ENCODE data around the gene PYY. TPM values are rescaled to one million over a fixed set of nuclear protein-coding genes. Genes with fewer than 3 reads are reported as not detected.

Gene PYY
- polyA plus RNA-seq, 3 donors, result not detected

GRCh38 chr17:43907425-43907981 is 46.2 kb downstream of the PYY start, which contains the start of gene MPP2:
MPP2 (minus strand) TSS chr17:43907536; CDS start chr17:43904460, 3,076 bp downstream.
- Histone ChIP-seq H3K4me1 (ENCODE audit: control insufficient read depth in 1 of 2, insufficient read depth in 2 of 2, low read length in 2 of 2) (peaks cover 26 to 27% of the 10 kb centered on the region in 2 donors), H3K4me2 (replicated peaks; ENCODE audit: extremely low read depth, low read length, poor library complexity, severe bottlenecking) (peak within 1 kb of the TSS; percentile 58), H3K27ac (ENCODE audit: low read depth in 1 of 2, low read length in 2 of 2) (no peak within 1 kb of the TSS), H3K9ac (ENCODE audit: insufficient read depth, low read length, poor library complexity, severe bottlenecking) (peak within 1 kb of the TSS; percentile 25), H4K20me1 (ENCODE audit: insufficient read depth, low read length) (no peaks in the 10 kb centered on the region), H3K27me3 (ENCODE audit: control insufficient read depth in 2 of 2, insufficient read depth in 2 of 2, low read length in 2 of 2) (peaks cover 43 to 65% of the 10 kb centered on the region in 2 donors), H2AFZ (ENCODE audit: insufficient read depth, low read depth, low read length, poor library complexity, severe bottlenecking) (peak within 1 kb of the TSS; percentile 57), H3K4me3 (replicated peaks in 1 of 3; ENCODE audit: low read depth in 2 of 3, low read length in 3 of 3) (peak within 1 kb of the TSS in 1 of 3 experiments; percentile 63), H3K79me2 (ENCODE audit: insufficient read depth, low read length) (no peaks in the 10 kb centered on the region), H3K36me3 (replicated peaks in 1 of 2; ENCODE audit: control insufficient read depth in 1 of 2, insufficient read depth in 2 of 2, low read length in 2 of 2) (no peaks in the 10 kb centered on the region), H3K9me3 (replicated peaks in 1 of 2; ENCODE audit: control insufficient read depth in 1 of 2, insufficient read depth in 1 of 2, low read length in 2 of 2) (peaks cover 5 to 9% of the 10 kb centered on the region in 2 donors)
- H3K4me3 Mint-ChIP-seq, result peak within 1 kb of the TSS; percentile 64 to 83
- intact Hi-C loops (cut with micrococcal nuclease), result no loop called here
- peak; percentile 16 for TF ChIP-seq CTCF (IDR thresholded peaks at IDR 0.05)
- peaks cover 0 to 24% (median 5%) of the 10 kb centered on the region in 7 donors for H3K9me3 Mint-ChIP-seq
- H3K27me3 Mint-ChIP-seq (ENCODE audit: low read depth in 3 of 3), result peaks cover 50 to 66% (median 56%) of the 10 kb centered on the region in 3 donors
- DNase-seq, result peak in 2 of 3 donors; percentile 15 to 23
- H3K27ac Mint-ChIP-seq, result peak within 1 kb of the TSS in 2 of 7 donors; percentile 11 to 48
- 0% methylated on average over 29 of the region's 36 CpGs for WGBS (ENCODE audit: insufficient coverage)
- H3K36me3 Mint-ChIP-seq, result no peaks in the 10 kb centered on the region
- H3K4me1 Mint-ChIP-seq, result peaks cover 27% of the 10 kb centered on the region

- H3K36me3 ChIP-seq (replicated peaks in 1 of 2; ENCODE audit: control insufficient read depth in 1 of 2, insufficient read depth in 2 of 2, low read length in 2 of 2), result no peaks in the 10 kb centered on the region
- TF ChIP-seq CTCF (IDR thresholded peaks at IDR 0.05), result no peak
- WGBS (ENCODE audit: insufficient coverage), result 0% methylated on average over 24 of the region's 29 CpGs
- H3K9ac ChIP-seq (ENCODE audit: insufficient read depth, low read length, poor library complexity, severe bottlenecking), result peak overlapping the region; percentile 6
- H3K27ac ChIP-seq (ENCODE audit: low read depth in 1 of 2, low read length in 2 of 2), result no peak overlapping the region
- H3K4me2 ChIP-seq (replicated peaks; ENCODE audit: extremely low read depth, low read length, poor library complexity, severe bottlenecking), result peak overlapping the region; percentile 58
- H3K27ac Mint-ChIP-seq, result no peak overlapping the region
- H3K4me3 ChIP-seq (replicated peaks in 1 of 3; ENCODE audit: low read depth in 2 of 3, low read length in 3 of 3), result peak overlapping the region in 1 of 3 experiments; percentile 63
- H2AFZ ChIP-seq (ENCODE audit: insufficient read depth, low read depth, low read length, poor library complexity, severe bottlenecking), result peak overlapping the region; percentile 57
- no peaks in the 10 kb centered on the region for H4K20me1 ChIP-seq (ENCODE audit: insufficient read depth, low read length)
- H3K79me2 ChIP-seq (ENCODE audit: insufficient read depth, low read length), result no peaks in the 10 kb centered on the region
- H3K4me1 Mint-ChIP-seq, result peaks cover 27% of the 10 kb centered on the region
- peaks cover 0 to 24% (median 5%) of the 10 kb centered on the region in 7 donors for H3K9me3 Mint-ChIP-seq
- DNase-seq, result no peak
- H3K4me1 ChIP-seq (ENCODE audit: control insufficient read depth in 1 of 2, insufficient read depth in 2 of 2, low read length in 2 of 2), result peaks cover 26 to 27% of the 10 kb centered on the region in 2 donors
- H3K27me3 ChIP-seq (ENCODE audit: control insufficient read depth in 2 of 2, insufficient read depth in 2 of 2, low read length in 2 of 2), result peaks cover 43 to 65% of the 10 kb centered on the region in 2 donors
- intact Hi-C loops (cut with micrococcal nuclease), result no loop called here
- peaks cover 53 to 66% (median 59%) of the 10 kb centered on the region in 3 donors for H3K27me3 Mint-ChIP-seq (ENCODE audit: low read depth in 3 of 3)
- H3K36me3 Mint-ChIP-seq, result no peaks in the 10 kb centered on the region
- H3K9me3 ChIP-seq (replicated peaks in 1 of 2; ENCODE audit: control insufficient read depth in 1 of 2, insufficient read depth in 1 of 2, low read length in 2 of 2), result peaks cover 5 to 9% of the 10 kb centered on the region in 2 donors
- peak overlapping the region; percentile 64 to 83 for H3K4me3 Mint-ChIP-seq
Observed at GRCh38 chr17:43906951-43907424, 46.8 kb downstream of the PYY start.
